HepG2 (cell line): ENCODE results near the gene GTF2H4.

ENCODE experiments used
- CTCF ChIP-seq: sonication (generic); formaldehyde crosslinking; IDR thresholded peaks from 2 replicates; pipeline ENCODE4 v1.5.0; 2020; ENCODE audit warnings: mild to moderate bottlenecking, missing genetic modification reagents, moderate library complexity
- E2F2 ChIP-seq: sonication (generic); formaldehyde crosslinking; IDR thresholded peaks from 2 replicates; pipeline ENCODE4 v1.4.0; 2020; ENCODE audit warnings: missing genetic modification reagents, borderline replicate concordance
- ETV6 ChIP-seq: sonication (generic); formaldehyde crosslinking; conservative IDR thresholded peaks from 2 replicates; pipeline ENCODE4 v1.4.0; 2020; ENCODE audit warnings: missing genetic modification reagents
- JUN ChIP-seq: sonication (generic); formaldehyde crosslinking; IDR thresholded peaks from 2 replicates; pipeline ENCODE4 v1.4.0; 2020; ENCODE audit warnings: mild to moderate bottlenecking, missing genetic modification reagents
- MXD3 ChIP-seq: IDR thresholded peaks from 2 replicates; pipeline ENCODE4 v1.6.1; 2016; ENCODE audit warnings: mild to moderate bottlenecking, missing biosample characterization, missing genetic modification reagents
- NONO ChIP-seq, 2 experiments: fragments of 450-650 bp in 1 of 2; sonication (generic) in 1 of 2; formaldehyde crosslinking in 1 of 2; IDR thresholded peaks in 1 of 2; conservative IDR thresholded peaks in 1 of 2; 2 replicates each; pipeline versions ENCODE4 v1.6.1 to v1.8.0; 2017 to 2022; ENCODE audit warnings: mild to moderate bottlenecking in 1 of 2, missing genetic modification reagents in 1 of 2, moderate library complexity in 1 of 2
- PHB2 ChIP-seq: fragments of 450-650 bp; IDR thresholded peaks from 2 replicates; pipeline ENCODE4 v1.6.1; 2018; ENCODE audit not compliant: partially characterized antibody
- POLR2AphosphoS5 ChIP-seq: IDR thresholded peaks from 2 replicates; pipeline ENCODE4 v1.6.1; 2012; ENCODE audit warnings: low read depth, low read length
- SUZ12 ChIP-seq: fragments of 150-350 bp; IDR thresholded peaks from 2 replicates; pipeline ENCODE4 v1.6.1; 2014; ENCODE audit warnings: low read depth, low read length
- ZNF770 ChIP-seq: sonication (generic); formaldehyde crosslinking; IDR thresholded peaks from 2 replicates; pipeline ENCODE4 v1.5.0; 2020; ENCODE audit warnings: mild to moderate bottlenecking, missing genetic modification reagents

- no peak for TF ChIP-seq JUN (CRISPR knock-in tag)
- TF ChIP-seq MXD3 (CRISPR knock-in tag): no peak
- TF ChIP-seq POLR2AphosphoS5: no peak
- no peak for TF ChIP-seq PHB2
- TF ChIP-seq SUZ12: no peak
- TF ChIP-seq ETV6 (CRISPR knock-in tag): no peak
- no peak for TF ChIP-seq CTCF (CRISPR knock-in tag)
- TF ChIP-seq E2F2 (CRISPR knock-in tag): no peak
- no peak for TF ChIP-seq NONO (IDR thresholded peaks at IDR 0.05)
- TF ChIP-seq NONO (CRISPR knock-in tag; conservative IDR thresholded peaks at IDR 0.05): no peak
- no peak for TF ChIP-seq ZNF770 (CRISPR knock-in tag)
Observed at GRCh38 chr6:30881392-30882203, 26.4 kb upstream of the GTF2H4 start.
